ENCODE measurements around the gene IL21.

- no peak for TF ChIP-seq CTCF (IDR thresholded peaks at IDR 0.05)
- no peak for TF ChIP-seq POLR2A (IDR thresholded peaks at IDR 0.05)
These were observed 29.7 kb downstream of the IL21 start for GRCh38 chr4:122591196-122591595.

Measured in Peyer's patch (tissue), 4 donors.